HCT116 (cell line): Measurements from ENCODE around the gene MEIS2. TPM values are rescaled to one million over a fixed set of nuclear protein-coding genes. Genes with fewer than 3 reads are reported as not detected.

Source experiments
- ATAC-seq: fragments of 200-7000 bp; cut with Tn5 transposase; 2 replicates; pipeline ENCODE4 v1.9.1; 2020; ENCODE audit warnings: mild to moderate bottlenecking, moderate library complexity
- BruUV-seq: library from RNA; stranded (reverse); fragments of 400-500 nt; replicated peaks from 2 replicates; lab custom pipeline; 2021; lab: Mats Ljungman, UMichigan
- CTCF ChIA-PET: fragments of 300-600 bp; sonication (Branson Sonifier 250); formaldehyde crosslinking; loops from one replicate; lab custom pipeline; 2021; ENCODE audit warnings: antibody characterized with exemption; lab: Charles Lee
- POLR2A ChIA-PET: fragments of 300-600, 350-600 bp; sonication (Branson Sonifier 250); formaldehyde crosslinking; loops from one replicate; lab custom pipeline; 2021; ENCODE audit warnings: antibody characterized with exemption; lab: Charles Lee
- RAD21 ChIA-PET, 2 experiments: fragments of 300-600 bp; sonication (Branson Sonifier 250); formaldehyde crosslinking; loops; one replicate each; lab custom pipeline; 2023; ENCODE audit warnings: low total read pairs in 2 of 2; ENCODE audit not compliant: uncharacterized antibody in 2 of 2, unreplicated experiment in 2 of 2, low non-redundant PET in 1 of 2; lab: Charles Lee
- DNase-seq: peaks from one replicate; pipeline ENCODE4 v3.0.0-alpha.2; 2010; ENCODE audit warnings: low read depth, low spot score
- H2AFZ ChIP-seq: fragments of 200-600 bp; shearing (Covaris generic), sonication (generic); 2 replicates; pipeline ENCODE4 v1.6.1; 2017; ENCODE audit warnings: low read depth, mixed run types, mixed read lengths, antibody characterized with exemption, low read length; ENCODE audit not compliant: poor library complexity, severe bottlenecking
- H3K27ac ChIP-seq: 2 replicates; pipeline ENCODE4 v1.5.1; 2012; ENCODE audit warnings: low read depth, low read length
- H3K27me3 ChIP-seq: fragments of 200-600 bp; sonication (generic); 2 replicates; pipeline ENCODE4 v1.6.1; 2016; ENCODE audit warnings: mixed run types, low read length, mixed read lengths; ENCODE audit not compliant: insufficient read depth
- H3K36me3 ChIP-seq, 2 experiments: fragments of 200-500 bp in 1 of 2; fragments of 200-600 bp in 1 of 2; sonication (Bioruptor generic) in 1 of 2; sonication (generic) in 1 of 2; 2 replicates each; pipeline versions ENCODE4 v1.5.1 to v1.6.1; 2014 to 2016; ENCODE audit warnings: low read length in 2 of 2, inconsistent platforms in 1 of 2, mixed read lengths in 1 of 2, mixed run types in 1 of 2; ENCODE audit not compliant: insufficient read depth in 2 of 2, control insufficient read depth in 1 of 2
- H3K4me1 ChIP-seq, 2 experiments: fragments of 200-600 bp in 1 of 2; sonication (generic) in 1 of 2; 2 replicates each; pipeline versions ENCODE4 v1.5.1 to v1.6.1; 2012 to 2017; ENCODE audit warnings: low read length in 2 of 2, inconsistent platforms in 1 of 2, mild to moderate bottlenecking in 1 of 2, mixed read lengths in 1 of 2, mixed run types in 1 of 2, moderate library complexity in 1 of 2; ENCODE audit not compliant: insufficient read depth in 2 of 2, control insufficient read depth in 1 of 2
- H3K4me2 ChIP-seq: fragments of 200-600 bp; sonication (generic); 2 replicates; pipeline ENCODE4 v1.6.1; 2017; ENCODE audit warnings: mixed run types, low read length, mixed read lengths
- H3K4me3 ChIP-seq, 2 experiments: fragments of 200-600 bp in 1 of 2; sonication (generic) in 1 of 2; replicated peaks in 1 of 2; 2 replicates each; pipeline ENCODE4 v1.5.1; 2011 to 2016; ENCODE audit warnings: low read length in 2 of 2, control low read depth in 1 of 2, low read depth in 1 of 2, mild to moderate bottlenecking in 1 of 2, mixed read lengths in 1 of 2, mixed run types in 1 of 2
- H3K79me2 ChIP-seq: fragments of 200-600 bp; sonication (generic); 2 replicates; pipeline ENCODE4 v1.6.1; 2017; ENCODE audit warnings: mild to moderate bottlenecking, mixed run types, low read length, moderate library complexity, mixed read lengths; ENCODE audit not compliant: insufficient read depth
- H3K9ac ChIP-seq: fragments of 200-600 bp; sonication (generic); 2 replicates; pipeline ENCODE4 v1.6.1; 2016; ENCODE audit warnings: low read length, mixed read lengths
- H3K9me2 ChIP-seq: fragments of 200-600 bp; sonication (generic), shearing (Covaris generic); 2 replicates; pipeline ENCODE4 v1.6.1; 2017; ENCODE audit warnings: mixed run types, mild to moderate bottlenecking, moderate library complexity; ENCODE audit not compliant: insufficient read depth
- H3K9me3 ChIP-seq, 2 experiments: fragments of 200-500 bp in 1 of 2; fragments of 200-600 bp in 1 of 2; sonication (Bioruptor generic) in 1 of 2; sonication (generic) in 1 of 2; 2 replicates each; pipeline ENCODE4 v1.6.1; 2014 to 2017; ENCODE audit warnings: low read length in 2 of 2, mixed read lengths in 2 of 2, inconsistent platforms in 1 of 2, low read depth in 1 of 2, mild to moderate bottlenecking in 1 of 2, mixed run types in 1 of 2, moderate library complexity in 1 of 2; ENCODE audit not compliant: control insufficient read depth in 1 of 2, insufficient read depth in 1 of 2
- H4K20me1 ChIP-seq: fragments of 200-600 bp; sonication (generic), shearing (Covaris generic); 2 replicates; pipeline ENCODE4 v1.6.1; 2017; ENCODE audit warnings: mixed run types, mild to moderate bottlenecking, moderate library complexity; ENCODE audit not compliant: insufficient read depth
- CEBPB ChIP-seq: IDR thresholded peaks from 2 replicates; pipeline ENCODE4 v1.6.1; 2012; ENCODE audit warnings: low read depth
- EGR1 ChIP-seq: IDR thresholded peaks from 2 replicates; pipeline ENCODE4 v1.6.1; 2012; ENCODE audit warnings: low read depth
- FOSL1 ChIP-seq: IDR thresholded peaks from 2 replicates; pipeline ENCODE4 v1.6.1; 2012; ENCODE audit warnings: low read depth
- POLR2AphosphoS5 ChIP-seq: IDR thresholded peaks from 2 replicates; pipeline ENCODE4 v1.6.1; 2011; ENCODE audit warnings: mild to moderate bottlenecking, low read depth, low read length, moderate library complexity
- SRF ChIP-seq: IDR thresholded peaks from 2 replicates; pipeline ENCODE4 v1.6.1; 2012; ENCODE audit warnings: low read depth
- TCF7L2 ChIP-seq: IDR thresholded peaks from 2 replicates; pipeline ENCODE4 v1.7.0; 2011; ENCODE audit warnings: borderline replicate concordance, inconsistent platforms; ENCODE audit not compliant: insufficient read depth, insufficient read length; ENCODE audit errors: extremely low read depth
- YY1 ChIP-seq: IDR thresholded peaks from 2 replicates; pipeline ENCODE4 v1.6.1; 2011; ENCODE audit warnings: low read length, low read depth, moderate library complexity, mild to moderate bottlenecking; ENCODE audit not compliant: insufficient replicate concordance; ENCODE audit errors: extremely low read depth
- intact Hi-C: fragments of 100-400 bp; cut with micrococcal nuclease; formaldehyde crosslinking; loops from 2 replicates; pipeline ENCODE4 v1.10.0; 2022
- total RNA-seq: library from RNA; stranded (reverse); gene quantifications from one replicate; pipeline ENCODE4 v1.2.1, GENCODE V29; 2021; ENCODE audit not compliant: unreplicated experiment
- TF ChIP-seq, protein P1 (sequence below): IDR thresholded peaks from 2 replicates; pipeline ENCODE4 v1.6.1; 2011; ENCODE audit warnings: mild to moderate bottlenecking, low read length, moderate library complexity; ENCODE audit not compliant: insufficient replicate concordance; ENCODE audit errors: extremely low read depth

Gene MEIS2
- total RNA-seq, 1 experiment from 2014 or later = 11.5 TPM

DNA sequence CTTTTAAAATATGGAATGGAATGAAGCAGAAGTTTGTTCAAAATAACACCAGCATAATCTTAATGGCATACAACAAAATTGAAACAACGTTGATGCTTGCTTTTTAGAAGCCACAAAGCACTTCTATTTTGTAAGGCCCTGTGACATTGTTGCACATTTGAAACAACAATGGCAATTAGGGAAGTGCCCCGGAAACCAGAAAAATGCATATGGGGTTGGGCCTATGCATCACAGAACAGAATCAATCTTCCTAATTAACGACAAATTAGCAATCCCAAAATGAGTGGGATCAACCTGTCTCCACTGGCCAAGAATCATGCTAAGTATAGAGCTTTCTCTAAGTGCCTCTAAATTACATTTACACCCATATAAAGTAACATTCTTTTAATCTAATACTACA is 168.9 kb downstream of the MEIS2 start (continued):
- TF ChIP-seq, protein P1, sequence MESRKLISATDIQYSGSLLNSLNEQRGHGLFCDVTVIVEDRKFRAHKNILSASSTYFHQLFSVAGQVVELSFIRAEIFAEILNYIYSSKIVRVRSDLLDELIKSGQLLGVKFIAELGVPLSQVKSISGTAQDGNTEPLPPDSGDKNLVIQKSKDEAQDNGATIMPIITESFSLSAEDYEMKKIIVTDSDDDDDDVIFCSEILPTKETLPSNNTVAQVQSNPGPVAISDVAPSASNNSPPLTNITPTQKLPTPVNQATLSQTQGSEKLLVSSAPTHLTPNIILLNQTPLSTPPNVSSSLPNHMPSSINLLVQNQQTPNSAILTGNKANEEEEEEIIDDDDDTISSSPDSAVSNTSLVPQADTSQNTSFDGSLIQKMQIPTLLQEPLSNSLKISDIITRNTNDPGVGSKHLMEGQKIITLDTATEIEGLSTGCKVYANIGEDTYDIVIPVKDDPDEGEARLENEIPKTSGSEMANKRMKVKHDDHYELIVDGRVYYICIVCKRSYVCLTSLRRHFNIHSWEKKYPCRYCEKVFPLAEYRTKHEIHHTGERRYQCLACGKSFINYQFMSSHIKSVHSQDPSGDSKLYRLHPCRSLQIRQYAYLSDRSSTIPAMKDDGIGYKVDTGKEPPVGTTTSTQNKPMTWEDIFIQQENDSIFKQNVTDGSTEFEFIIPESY = no peak
- TF ChIP-seq POLR2AphosphoS5 (no peak), EGR1 (no peak)

DNA sequence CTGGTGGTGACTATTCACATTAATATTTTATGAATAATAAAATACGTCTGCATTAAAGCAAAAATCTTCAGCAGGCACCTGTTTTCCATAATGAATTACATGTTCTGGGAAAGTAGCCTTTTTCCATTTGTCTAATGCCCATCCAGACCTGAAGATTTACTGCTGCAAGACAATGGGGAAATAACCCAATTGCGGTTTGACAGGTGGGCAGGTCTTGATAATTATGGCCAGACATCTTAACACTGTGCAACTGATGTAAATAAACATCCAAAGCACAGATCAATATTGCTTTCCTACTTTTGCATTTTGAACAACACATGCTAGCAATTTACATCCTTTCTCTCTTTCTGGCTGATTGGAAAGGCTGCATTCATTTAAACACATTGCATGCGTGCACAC is 173.9 kb downstream of the MEIS2 start:
- intact Hi-C loops = no loop called here
- no TSS peak for BruUV-seq

More for the DNA sequence above, 173.9 kb downstream of the MEIS2 start:
- Histone ChIP-seq H3K9ac (no peak overlapping the region), H2AFZ (no peak overlapping the region), H3K9me2 (no peaks in the 10 kb centered on the region), H3K27ac (no peak overlapping the region), H3K4me3 (no peak overlapping the region), H3K27me3 (no peaks in the 10 kb centered on the region), H3K9me3 (no peaks in the 10 kb centered on the region), H3K4me2 (no peak overlapping the region), H3K36me3 (no peaks in the 10 kb centered on the region), H3K79me2 (no peaks in the 10 kb centered on the region), H4K20me1 (no peaks in the 10 kb centered on the region), H3K4me1 (no peaks in the 10 kb centered on the region)
- RAD21 ChIA-PET = no interaction called here
- POLR2A ChIA-PET = no interaction called here
- ATAC-seq (no peak), DNase-seq (no peak)
- TF ChIP-seq FOSL1 (no peak), SRF (no peak), YY1 (no peak), TCF7L2 (no peak), CEBPB (no peak)
- CTCF ChIA-PET = no interaction called here
